GM11168 (cell line): ENCODE results near the gene ACTR5.

ENCODE experiments used
- in situ Hi-C: fragments of 300-500 bp; cut with MboI; formaldehyde crosslinking; loops from one replicate; pipeline ENCODE4 v1.12.0; 2022; ENCODE audit warnings: low sequenced_read_pairs; ENCODE audit not compliant: unreplicated experiment

The ACTR5 gene

GRCh38 chr20:38728191-38728781 lies 20.0 kb upstream of the ACTR5 start:
- in situ Hi-C loops, result no loop called here

GRCh38 chr20:38728911-38729642 lies 19.2 kb upstream of the ACTR5 start:
- in situ Hi-C loops, result no loop called here

GRCh38 chr20:38729767-38730166 lies 18.5 kb upstream of the ACTR5 start:
- in situ Hi-C loops, result no loop called here

GRCh38 chr20:38730167-38730988 lies 17.9 kb upstream of the ACTR5 start:
- in situ Hi-C loops, result no loop called here

- in situ Hi-C loops, result no loop called here
These were observed 17.1 kb upstream of the ACTR5 start for GRCh38 chr20:38730989-38731737.

DNA sequence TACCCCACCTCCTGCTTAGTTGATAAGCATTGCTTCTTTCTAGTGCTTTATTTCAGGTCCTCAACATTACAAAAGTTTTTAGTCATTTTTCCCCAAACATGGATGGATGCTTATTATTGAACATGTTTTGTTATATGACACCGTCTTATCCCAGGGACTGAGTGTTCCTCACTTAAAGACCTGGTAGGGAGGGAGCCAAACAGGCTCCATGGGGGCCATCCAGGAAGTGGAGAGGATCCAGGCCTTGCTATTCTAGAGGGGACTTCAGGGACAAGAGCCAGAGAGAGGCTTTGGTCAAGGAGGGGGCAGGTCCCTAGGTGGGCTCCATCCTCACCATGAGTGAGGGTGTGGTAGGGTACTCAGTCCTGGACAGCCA lies 16.5 kb upstream of the ACTR5 start:
- in situ Hi-C loops, result no loop called here

- in situ Hi-C loops, result no loop called here
These were observed 15.3 kb upstream of the ACTR5 start for GRCh38 chr20:38732981-38733380.

DNA sequence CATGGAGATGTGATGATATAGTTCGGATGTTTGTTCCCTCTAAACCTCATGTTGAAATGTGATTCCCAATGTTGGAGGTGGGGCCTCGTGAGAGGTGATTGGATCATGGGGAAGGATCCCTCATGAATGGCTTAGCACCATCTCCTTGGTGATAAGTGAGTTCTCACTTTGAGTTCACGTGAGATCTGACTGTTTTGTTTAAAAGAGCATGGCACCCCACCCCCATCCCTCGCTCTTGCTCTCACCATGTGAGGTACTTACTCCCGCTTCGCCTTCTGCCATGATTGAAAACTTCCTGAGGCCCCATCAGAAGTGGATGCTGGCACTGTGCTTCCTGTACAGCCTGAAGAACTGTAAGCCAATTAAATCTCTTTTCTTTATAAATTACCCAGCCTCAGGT lies 13.1 kb upstream of the ACTR5 start:
- in situ Hi-C loops, result no loop called here

DNA sequence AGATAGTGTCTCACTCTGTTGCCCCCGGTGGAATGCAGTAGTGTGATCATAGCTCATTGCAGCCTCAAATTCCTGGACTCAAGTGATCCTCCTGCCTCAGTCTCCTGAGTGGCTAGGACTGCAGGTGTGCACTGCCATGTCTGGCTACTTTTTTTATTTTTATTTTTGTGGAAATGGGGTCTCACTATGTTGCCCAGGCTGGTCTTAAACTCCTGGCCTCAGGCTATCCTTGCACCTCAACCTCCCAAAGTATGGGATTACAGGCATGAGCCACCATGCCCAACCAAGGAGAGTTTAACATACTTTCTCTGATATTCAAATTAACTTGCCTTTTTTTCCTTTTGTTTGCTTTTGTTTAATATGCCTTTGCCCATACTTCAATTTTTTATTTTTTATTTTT lies 10.4 kb upstream of the ACTR5 start:
- in situ Hi-C loops, result no loop called here

GRCh38 chr20:38745757-38746156 lies 2.5 kb upstream of the ACTR5 start:
- in situ Hi-C loops, result no loop called here

- in situ Hi-C loops, result no loop called here
These were observed 664 bp upstream of the ACTR5 start for GRCh38 chr20:38747495-38748096.

GRCh38 chr20:38748861-38749149 lies 545 bp downstream of the ACTR5 start:
- in situ Hi-C loops, result no loop called here

- in situ Hi-C loops, result loop anchor here (10.0 kb wide), 1 partner anchor 107 kb away; no protein-coding TSS in a partner anchor
These were observed 3.2 kb downstream of the ACTR5 start for GRCh38 chr20:38751360-38751976.

GRCh38 chr20:38752029-38752428 lies 3.8 kb downstream of the ACTR5 start:
- in situ Hi-C loops, result loop anchor here (10.0 kb wide), 1 partner anchor 107 kb away; no protein-coding TSS in a partner anchor

GRCh38 chr20:38754924-38755323 lies 6.7 kb downstream of the ACTR5 start:
- in situ Hi-C loops, result loop anchor here (10.0 kb wide), 1 partner anchor 110 kb away; no protein-coding TSS in a partner anchor

DNA sequence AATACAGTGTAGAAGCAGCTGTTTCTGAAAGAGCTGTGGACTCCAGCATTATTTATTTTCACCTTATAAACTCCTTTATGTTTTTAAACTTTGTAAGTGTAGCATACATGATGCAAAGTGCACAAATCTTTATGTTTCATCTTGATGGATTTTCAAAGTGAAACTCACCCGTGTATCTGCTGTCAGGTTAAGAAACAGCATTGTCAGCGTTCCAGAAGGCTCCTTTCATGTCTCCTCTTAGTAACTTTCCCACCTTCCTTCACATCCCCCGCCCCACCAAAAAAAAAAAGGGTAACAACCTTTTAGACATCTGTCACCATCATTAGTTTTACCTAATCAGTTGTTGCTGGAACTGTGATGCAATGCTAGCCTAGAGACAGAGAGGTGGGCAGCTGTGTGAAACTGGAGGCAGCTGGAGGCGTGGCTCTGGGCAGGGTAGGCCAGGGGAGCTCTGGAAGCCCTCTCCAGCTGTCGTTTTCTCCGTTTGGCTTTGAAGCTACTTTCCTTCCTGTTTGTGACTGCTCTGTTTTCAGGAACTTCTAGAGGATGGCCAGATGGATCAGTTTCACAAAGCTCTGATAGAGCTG lies 7.2 kb downstream of the ACTR5 start:
- in situ Hi-C loops, result loop anchor here (10.0 kb wide), 1 partner anchor 111 kb away; no protein-coding TSS in a partner anchor

GRCh38 chr20:38757145-38757775 lies 9.0 kb downstream of the ACTR5 start:
- in situ Hi-C loops, result loop anchor here (10.0 kb wide), 1 partner anchor 112 kb away; no protein-coding TSS in a partner anchor

DNA sequence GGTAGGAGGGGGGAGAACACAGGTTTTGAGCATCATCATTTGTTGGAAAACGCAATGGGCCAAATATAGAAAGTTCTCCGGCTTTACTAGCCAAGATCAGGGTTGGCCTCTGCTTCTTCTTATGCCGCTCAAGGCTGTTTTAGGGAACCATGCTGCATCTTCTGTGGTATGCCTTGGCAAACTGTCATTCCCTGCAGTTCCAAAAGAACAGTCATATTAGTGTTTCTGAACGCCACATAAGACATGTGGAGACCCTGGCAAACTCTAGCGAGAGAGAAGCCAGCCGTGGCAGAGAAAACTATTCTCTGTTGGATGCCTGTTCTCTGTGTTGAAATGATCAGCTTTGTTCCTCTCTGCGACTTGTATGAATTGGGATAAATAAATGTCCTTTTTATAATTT lies 10.8 kb downstream of the ACTR5 start:
- in situ Hi-C loops, result loop anchor here (10.0 kb wide), 1 partner anchor 114 kb away; no protein-coding TSS in a partner anchor

GRCh38 chr20:38760978-38761377 lies 12.7 kb downstream of the ACTR5 start:
- in situ Hi-C loops, result no loop called here
